Hepatocyte (in vitro differentiated cells): ENCODE measurements around the gene CPEB4. TPM values are rescaled to one million over a fixed set of nuclear protein-coding genes. Genes with fewer than 3 reads are reported as not detected.

ENCODE experiments used
- DNase-seq: peaks from one replicate; pipeline ENCODE4 v3.0.0-alpha.2; 2016; ENCODE audit warnings: low spot score
- H2AFZ ChIP-seq: fragments of 200-600 bp; sonication (generic); 2 replicates; pipeline ENCODE4 v1.6.0; 2016; ENCODE audit warnings: antibody characterized with exemption, mild to moderate bottlenecking
- H3K27ac ChIP-seq: fragments of 200-600 bp; sonication (generic); 2 replicates; pipeline ENCODE4 v1.5.1; 2016; ENCODE audit warnings: mild to moderate bottlenecking
- H3K27me3 ChIP-seq: fragments of 200-600 bp; sonication (generic); 2 replicates; pipeline ENCODE4 v1.6.1; 2016
- H3K36me3 ChIP-seq: fragments of 200-600 bp; sonication (generic); replicated peaks from 2 replicates; pipeline ENCODE4 v1.5.1; 2016; ENCODE audit warnings: low read depth; ENCODE audit not compliant: insufficient read depth
- H3K4me1 ChIP-seq: fragments of 200-600 bp; sonication (generic); 2 replicates; pipeline ENCODE4 v1.5.1; 2016; ENCODE audit warnings: mild to moderate bottlenecking, moderate library complexity; ENCODE audit not compliant: insufficient read depth
- H3K4me2 ChIP-seq: fragments of 200-600 bp; sonication (generic); 2 replicates; pipeline ENCODE4 v1.6.0; 2016
- H3K4me3 ChIP-seq: fragments of 200-600 bp; sonication (generic); 2 replicates; pipeline ENCODE4 v1.5.1; 2016; ENCODE audit warnings: mild to moderate bottlenecking
- H3K79me2 ChIP-seq: fragments of 200-600 bp; sonication (generic); 2 replicates; pipeline ENCODE4 v1.6.0; 2017; ENCODE audit warnings: mild to moderate bottlenecking
- H3K9me2 ChIP-seq: fragments of 200-600 bp; sonication (generic); replicated peaks from 2 replicates; pipeline ENCODE4 v1.6.0; 2017; ENCODE audit warnings: mild to moderate bottlenecking; ENCODE audit not compliant: insufficient read depth
- H3K9me3 ChIP-seq: fragments of 200-600 bp; sonication (generic); 2 replicates; pipeline ENCODE4 v1.5.1; 2016; ENCODE audit warnings: low read depth, mild to moderate bottlenecking
- H4K20me1 ChIP-seq: fragments of 200-600 bp; sonication (generic); 2 replicates; pipeline ENCODE4 v1.6.0; 2016; ENCODE audit warnings: mild to moderate bottlenecking; ENCODE audit not compliant: insufficient read depth, poor library complexity, severe bottlenecking
- CTCF ChIP-seq: fragments of 200-600 bp; sonication (generic); IDR thresholded peaks from 2 replicates; pipeline ENCODE4 v1.5.1; 2016; ENCODE audit warnings: antibody characterized with exemption, mild to moderate bottlenecking; ENCODE audit not compliant: poor library complexity
- EZH2 ChIP-seq: fragments of 200-600 bp; sonication (generic); IDR thresholded peaks from 2 replicates; pipeline ENCODE4 v1.6.1; 2016; ENCODE audit warnings: antibody characterized with exemption, mild to moderate bottlenecking, borderline replicate concordance
- EZH2phosphoT487 ChIP-seq: fragments of 200-600 bp; sonication (generic); IDR thresholded peaks from one replicate; pipeline ENCODE4 v1.6.1; 2018; ENCODE audit warnings: antibody characterized with exemption, mild to moderate bottlenecking, low read depth, moderate library complexity; ENCODE audit not compliant: unreplicated experiment, severe bottlenecking
- WGBS: methylation state at CpG from one replicate; pipeline ENCODE4 v1.1.6; 2016; ENCODE audit warnings: low lambda C conversion rate; ENCODE audit errors: missing lambda C conversion rate; 5-methylcytosine and 5-hydroxymethylcytosine counted together
- polyA plus RNA-seq: library from polyadenylated mRNA; unstranded; fragments of >200 nt; fragmentation: Nextera tagmentation; extraction: Ambion mirVana; gene quantifications from 2 replicates; pipeline ENCODE4 v1.2.1, GENCODE V29; 2016
- total RNA-seq: library from RNA; depleted of rRNA; stranded (reverse); fragments of >200 nt; gene quantifications from 2 replicates; pipeline ENCODE4 v1.2.3, GENCODE V29; 2014

CPEB4 gene
- total and polyA plus RNA-seq, 2 experiments from 2014 or later, result 13.3 to 49.2 TPM

- 79% methylated on average over 6 of the region's 6 CpGs for WGBS
- peaks cover 8% of the 10 kb centered on the region for H3K4me1 ChIP-seq
- no peak overlapping the region for H3K4me3 ChIP-seq
- no peaks in the 10 kb centered on the region for H3K79me2 ChIP-seq
- no peaks in the 10 kb centered on the region for H3K9me2 ChIP-seq
- H3K27ac ChIP-seq, result no peak overlapping the region
- no peaks in the 10 kb centered on the region for H3K9me3 ChIP-seq
- H2AFZ ChIP-seq, result no peak overlapping the region
- TF ChIP-seq CTCF (no peak), EZH2 (no peak), EZH2phosphoT487 (no peak)
- H3K4me2 ChIP-seq, result no peak overlapping the region
- H4K20me1 ChIP-seq, result no peaks in the 10 kb centered on the region
- no peaks in the 10 kb centered on the region for H3K36me3 ChIP-seq
- no peak for DNase-seq
- no peaks in the 10 kb centered on the region for H3K27me3 ChIP-seq
These were observed 37.5 kb upstream of the CPEB4 start for GRCh38 chr5:173850659-173851058.

DNA sequence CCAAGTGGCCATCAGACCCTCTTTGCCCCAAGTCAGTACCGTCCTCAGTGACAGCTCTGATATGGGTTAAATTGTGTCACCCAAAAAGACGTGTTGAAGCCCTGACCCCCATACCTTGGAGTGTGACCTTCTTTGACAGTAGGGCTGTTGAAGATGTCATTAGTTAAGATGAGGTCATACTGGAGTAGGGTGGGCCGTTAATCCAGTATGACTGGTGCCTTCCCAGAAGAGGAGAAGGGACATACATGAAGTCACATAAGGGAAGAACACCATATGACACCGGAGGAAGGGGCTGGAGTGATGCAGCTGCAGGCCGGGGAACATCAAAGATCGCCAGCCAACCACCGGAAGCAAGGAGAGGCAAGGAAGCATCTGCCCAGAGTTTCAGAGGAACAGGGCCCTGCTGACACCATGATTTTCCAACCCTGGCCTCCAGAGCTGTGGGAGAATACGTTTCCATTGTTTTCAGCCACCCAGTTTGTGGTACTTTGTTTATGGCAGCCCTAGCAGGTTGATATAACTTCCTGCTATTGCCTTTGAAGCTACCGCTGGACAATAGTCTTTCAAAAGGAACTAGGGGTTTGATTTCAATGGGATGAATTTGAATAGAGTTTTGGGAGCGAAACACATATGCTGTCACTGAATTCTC lies 36.4 kb upstream of the CPEB4 start:
- Histone ChIP-seq H3K27me3 (no peaks in the 10 kb centered on the region), H3K9me3 (no peaks in the 10 kb centered on the region), H3K79me2 (no peaks in the 10 kb centered on the region), H3K4me2 (no peak overlapping the region), H4K20me1 (no peaks in the 10 kb centered on the region), H3K36me3 (no peaks in the 10 kb centered on the region), H3K4me3 (no peak overlapping the region), H3K9me2 (no peaks in the 10 kb centered on the region), H2AFZ (no peak overlapping the region), H3K27ac (no peak overlapping the region), H3K4me1 (peaks cover 8% of the 10 kb centered on the region)
- DNase-seq, result no peak
- TF ChIP-seq CTCF, result no peak
- no peak for TF ChIP-seq EZH2
- TF ChIP-seq EZH2phosphoT487, result no peak
- 84% methylated on average over 10 of the region's 10 CpGs for WGBS

DNA sequence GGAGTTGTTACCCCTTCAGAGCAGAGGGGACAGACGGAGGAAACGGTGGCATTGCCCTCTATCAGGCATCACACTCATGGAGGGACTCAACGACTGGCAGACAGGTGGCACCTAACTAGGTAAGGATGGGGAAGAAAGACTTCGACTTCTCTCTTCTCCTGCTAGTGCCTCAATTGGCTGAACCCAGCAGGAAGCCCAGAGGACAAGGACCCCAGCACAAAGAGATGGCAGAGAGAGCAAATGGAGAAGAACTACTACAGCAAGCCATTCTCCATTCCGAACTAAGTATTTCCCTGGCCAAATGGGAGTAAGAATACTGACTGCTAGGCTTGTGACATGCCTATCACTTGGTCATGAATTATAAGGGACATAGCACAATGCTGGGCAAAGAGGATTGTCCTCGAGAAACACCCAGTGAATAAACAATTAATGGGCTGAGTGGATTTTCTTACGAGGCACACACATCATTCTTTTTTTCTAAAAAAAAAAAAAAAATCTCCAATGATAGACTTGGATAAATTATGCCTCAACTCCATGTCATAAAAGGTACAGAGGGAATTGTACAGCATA lies 35.3 kb upstream of the CPEB4 start:
- peaks cover 10% of the 10 kb centered on the region for H3K4me1 ChIP-seq

More for the DNA sequence above, 35.3 kb upstream of the CPEB4 start:
- 89% methylated on average over 7 of the region's 7 CpGs for WGBS
- Histone ChIP-seq H3K4me2 (no peak overlapping the region), H2AFZ (no peak overlapping the region), H3K36me3 (no peaks in the 10 kb centered on the region), H3K9me2 (no peaks in the 10 kb centered on the region), H3K9me3 (no peaks in the 10 kb centered on the region), H3K79me2 (no peaks in the 10 kb centered on the region), H3K27me3 (no peaks in the 10 kb centered on the region), H3K27ac (no peak overlapping the region), H3K4me3 (no peak overlapping the region), H4K20me1 (no peaks in the 10 kb centered on the region)
- DNase-seq, result no peak
- TF ChIP-seq EZH2phosphoT487 (no peak), CTCF (no peak), EZH2 (no peak)
